ENCODE data around the gene AVP.

AVP gene

DNA sequence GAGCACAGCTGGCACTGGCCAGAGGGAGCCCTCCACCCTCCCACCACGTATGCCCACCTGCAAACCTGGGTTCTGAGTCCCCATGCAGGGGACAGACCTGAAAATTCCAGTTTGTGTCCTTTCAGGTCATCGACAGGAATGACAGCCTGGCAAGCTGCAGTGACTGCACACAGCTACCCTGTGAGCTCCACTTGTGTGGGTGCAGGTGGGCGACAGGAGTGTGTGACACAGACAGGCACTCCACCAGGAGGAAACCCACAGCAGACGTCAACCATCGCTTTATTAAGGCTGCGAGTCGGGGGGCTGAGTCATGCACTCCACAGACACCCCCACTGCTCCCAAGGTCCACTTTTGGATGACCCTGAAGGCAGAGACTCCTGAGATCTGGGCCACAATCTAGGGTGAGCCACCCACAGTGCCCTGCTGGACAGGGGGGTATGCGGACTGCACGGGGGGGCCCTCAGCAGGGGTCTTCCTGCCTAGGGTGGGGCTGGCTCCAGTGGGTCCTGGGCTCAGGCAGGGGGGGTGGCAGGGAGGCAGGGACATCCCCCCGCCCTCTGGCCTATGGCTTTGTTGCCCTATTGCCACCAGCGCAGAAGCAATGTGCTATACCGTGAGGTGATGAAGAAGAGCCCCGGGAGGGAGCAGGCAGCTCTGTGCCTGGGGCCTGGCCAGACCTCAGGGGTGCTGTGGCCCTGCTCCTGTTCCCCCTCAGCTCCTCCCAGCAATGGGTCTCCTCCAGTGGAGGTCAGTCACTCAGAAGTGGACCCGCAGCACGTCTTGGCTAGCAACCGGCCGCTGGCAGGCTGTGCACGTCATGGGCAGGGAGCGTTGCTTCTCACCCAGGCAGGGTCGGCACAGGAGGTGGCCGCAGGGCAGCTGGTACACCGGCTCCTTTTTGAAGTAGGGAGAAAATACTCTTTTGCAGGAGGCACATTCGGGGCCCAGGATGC, 25.1 kb upstream of the AVP start:
- no peak for DNase-seq (ENCODE audit: low read depth in 4 of 4, low spot score in 1 of 4)

DNA sequence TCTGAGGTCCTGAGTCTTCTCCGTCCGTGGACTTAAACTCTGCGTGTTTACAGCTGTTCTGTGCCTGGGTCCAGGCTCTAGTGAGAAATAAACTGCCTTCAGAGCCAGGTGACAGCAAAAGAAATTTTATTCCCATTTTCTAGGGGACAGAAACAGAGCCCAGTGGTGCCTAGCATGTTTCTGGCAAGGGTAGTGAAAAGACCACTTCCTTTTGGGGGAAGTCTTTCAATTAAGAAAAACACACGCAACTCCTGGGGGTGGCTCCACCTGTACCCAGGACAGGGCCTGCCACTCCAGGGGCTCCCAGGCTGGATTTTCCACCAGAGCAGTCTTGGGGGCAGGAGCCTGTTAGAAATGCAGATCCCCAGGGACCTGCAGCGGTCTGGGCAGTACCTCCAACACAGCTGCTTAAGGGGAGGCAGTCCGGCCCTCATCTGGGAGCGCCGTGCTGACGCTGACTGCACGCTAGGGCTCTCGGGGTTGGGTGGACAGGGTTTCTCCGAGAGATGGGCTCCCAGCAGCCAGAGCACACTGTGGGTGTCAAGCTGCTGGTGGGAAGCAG, 23.0 kb upstream of the AVP start:
- DNase-seq (ENCODE audit: low read depth in 4 of 4, low spot score in 1 of 4), result no peak

DNA sequence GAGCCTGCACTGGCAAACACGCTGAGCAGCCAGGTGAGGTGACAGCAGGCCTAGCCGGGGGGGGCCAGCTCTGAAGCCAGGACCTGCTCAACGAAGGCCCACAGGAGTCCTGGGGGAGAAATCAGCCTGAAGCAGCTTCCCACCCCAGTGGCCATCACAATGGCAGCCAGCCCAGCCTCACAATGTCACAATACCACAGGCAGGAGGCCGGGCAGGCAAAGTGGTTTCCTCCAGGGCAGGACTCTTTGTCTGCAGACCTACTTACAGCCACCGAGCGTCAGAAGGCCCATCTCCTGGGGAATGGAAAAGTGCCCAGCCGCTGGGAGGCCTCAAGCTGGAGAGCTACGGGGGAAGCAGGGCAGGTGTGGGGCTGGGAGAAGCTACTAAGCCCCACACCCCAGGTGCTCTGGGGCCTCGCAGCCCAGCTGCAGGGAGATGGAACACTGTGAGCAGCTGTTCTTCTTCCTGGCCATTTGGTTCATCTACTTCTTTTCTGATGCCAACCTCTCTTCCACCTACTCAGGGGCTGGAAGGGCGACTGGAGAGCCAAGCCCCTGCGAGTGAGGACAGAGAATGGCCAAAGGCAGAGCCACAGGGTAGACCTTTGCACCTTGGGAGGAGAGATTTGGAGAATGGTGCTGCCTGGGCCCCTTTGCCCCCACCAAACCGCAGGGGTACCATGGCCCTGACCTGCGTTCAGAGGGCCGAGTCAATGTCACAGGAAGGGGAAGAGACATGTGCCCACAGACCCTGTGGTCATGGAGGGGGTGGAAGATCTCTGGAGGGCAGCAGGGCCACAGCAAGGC, 22.3 kb upstream of the AVP start:
- no peak for DNase-seq (ENCODE audit: low read depth in 4 of 4, low spot score in 1 of 4)

DNA sequence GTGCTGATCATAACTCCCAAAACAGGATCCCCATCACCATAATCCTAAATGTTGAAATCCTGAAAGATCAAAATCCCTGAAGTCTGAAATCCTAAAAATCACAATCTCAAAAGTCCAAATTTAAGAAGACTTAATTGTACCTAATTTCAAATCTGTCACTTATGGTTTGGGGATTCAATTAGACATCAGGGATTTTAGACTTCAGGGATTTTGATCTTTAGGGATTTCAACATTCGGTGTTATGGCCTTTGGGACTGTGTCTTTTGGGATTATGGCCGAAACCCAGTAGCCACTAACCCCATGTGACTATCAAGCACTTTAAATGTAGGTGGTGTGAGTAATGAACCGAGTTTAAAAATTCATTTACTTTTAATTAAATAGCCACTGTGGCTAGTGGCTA, 21.7 kb upstream of the AVP start:
- no peak for DNase-seq (ENCODE audit: low read depth in 4 of 4, low spot score in 1 of 4)

DNA sequence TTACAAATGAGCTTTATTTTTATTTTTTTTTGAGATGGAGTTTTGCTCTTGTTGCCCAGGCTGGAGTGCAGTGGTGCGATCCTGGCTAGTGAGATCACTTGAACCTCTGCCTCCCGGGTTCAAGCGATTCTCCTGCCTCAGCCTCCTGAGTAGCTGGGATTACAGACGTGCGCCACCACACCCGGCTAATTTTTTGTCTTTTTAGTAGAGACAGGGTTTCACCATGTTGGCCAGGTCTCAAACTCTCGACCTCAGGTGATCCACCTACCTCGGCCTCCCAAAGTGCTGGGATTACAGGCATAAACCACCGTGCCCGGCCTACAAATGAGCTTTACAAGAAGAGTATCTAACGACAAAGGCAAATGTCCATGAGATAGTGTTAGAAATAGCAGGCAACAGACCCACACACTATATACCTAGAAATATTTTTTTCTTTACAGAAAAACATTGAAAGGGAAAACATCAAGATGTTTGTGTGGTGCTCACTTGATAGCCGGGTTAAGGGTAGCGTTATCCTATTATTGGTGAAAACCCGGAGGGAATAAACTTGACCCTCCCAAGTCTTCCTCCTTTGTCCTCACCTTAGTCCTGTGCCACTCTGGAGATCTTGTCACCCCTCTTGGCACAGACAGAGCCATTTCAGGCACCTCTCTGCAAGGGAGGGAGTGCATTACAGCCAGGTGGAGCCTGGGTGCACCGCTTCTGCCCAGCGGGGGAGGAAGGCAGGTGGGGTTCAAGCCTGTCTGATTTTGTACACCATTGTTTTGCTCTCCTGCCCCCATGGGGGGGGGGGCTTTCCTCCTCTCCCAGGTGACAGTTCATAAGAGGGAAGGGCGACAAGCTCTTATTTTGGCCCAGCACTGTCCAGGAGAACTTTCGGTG, 21.0 kb upstream of the AVP start:
- DNase-seq (ENCODE audit: low read depth in 4 of 4, low spot score in 1 of 4), result no peak

DNA sequence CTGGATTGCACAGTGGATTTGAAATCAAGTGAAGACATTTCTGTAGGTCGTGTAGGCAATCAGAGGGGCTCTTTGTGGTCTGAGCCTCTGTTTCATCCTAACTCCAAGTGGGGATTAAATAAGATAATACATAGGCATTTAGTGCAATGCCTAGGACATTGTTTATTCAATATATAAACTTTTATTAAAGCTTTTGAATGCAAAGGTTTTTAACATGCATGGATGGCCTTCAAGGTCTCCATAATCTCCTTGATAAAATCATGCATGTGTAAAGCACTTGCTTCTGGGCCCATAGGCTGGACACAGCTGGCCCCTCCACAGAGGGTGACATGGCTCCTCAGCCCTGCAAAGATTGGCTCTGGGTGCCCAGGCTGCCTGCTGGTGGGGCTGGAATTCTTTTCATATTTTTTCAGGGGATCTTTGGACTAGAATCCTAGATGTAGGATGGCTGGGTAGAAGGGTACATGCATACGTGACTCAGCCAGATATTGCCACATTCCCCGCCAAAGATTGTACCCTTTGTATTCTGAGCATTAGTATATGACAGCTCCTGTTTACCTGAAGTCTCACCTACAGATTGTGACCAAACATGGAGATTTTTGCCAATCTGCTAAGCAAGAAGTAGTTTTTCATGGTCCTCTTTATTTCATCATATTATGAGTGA, 19.0 kb upstream of the AVP start:
- no peak for DNase-seq (ENCODE audit: low read depth in 4 of 4, low spot score in 1 of 4)

DNA sequence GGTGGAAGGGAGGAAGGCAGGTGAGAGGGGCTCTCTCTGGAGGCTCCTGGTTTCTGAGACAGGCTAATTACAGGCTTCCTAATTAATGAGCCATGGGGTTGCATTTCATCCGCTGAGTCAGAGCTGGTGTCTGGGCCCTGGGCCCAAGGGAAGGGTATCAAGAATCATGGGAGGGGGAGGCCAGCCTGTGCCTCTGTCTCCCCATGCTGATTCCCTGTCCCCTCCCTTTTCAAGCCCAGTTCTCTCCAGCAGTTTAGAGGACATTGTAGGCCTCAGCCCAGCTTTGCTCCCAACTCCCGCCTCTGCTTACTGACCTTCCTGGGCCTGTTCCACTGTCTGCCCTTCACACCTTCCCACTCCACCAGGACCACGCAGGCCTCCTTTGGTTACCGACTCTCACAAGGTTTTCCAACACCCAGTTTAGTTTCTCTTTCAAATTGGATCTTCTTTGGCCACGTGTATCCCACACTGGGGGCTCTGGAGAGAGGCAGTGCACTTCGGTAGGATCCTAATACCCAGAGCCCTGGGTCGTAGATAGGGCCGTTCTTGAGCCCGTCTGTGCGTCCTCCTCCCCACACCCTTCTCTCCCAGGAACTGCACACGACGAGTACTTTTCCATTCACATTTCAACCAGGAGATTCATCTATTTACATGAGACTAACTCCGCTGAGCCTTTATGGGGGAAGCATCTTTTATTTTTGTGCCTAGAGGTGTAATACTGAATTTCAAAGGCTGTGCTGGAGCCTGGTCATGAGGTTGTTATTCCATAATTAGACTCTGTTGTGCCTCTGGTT, 18.2 kb upstream of the AVP start:
- DNase-seq (ENCODE audit: low read depth in 4 of 4, low spot score in 1 of 4), result no peak

DNA sequence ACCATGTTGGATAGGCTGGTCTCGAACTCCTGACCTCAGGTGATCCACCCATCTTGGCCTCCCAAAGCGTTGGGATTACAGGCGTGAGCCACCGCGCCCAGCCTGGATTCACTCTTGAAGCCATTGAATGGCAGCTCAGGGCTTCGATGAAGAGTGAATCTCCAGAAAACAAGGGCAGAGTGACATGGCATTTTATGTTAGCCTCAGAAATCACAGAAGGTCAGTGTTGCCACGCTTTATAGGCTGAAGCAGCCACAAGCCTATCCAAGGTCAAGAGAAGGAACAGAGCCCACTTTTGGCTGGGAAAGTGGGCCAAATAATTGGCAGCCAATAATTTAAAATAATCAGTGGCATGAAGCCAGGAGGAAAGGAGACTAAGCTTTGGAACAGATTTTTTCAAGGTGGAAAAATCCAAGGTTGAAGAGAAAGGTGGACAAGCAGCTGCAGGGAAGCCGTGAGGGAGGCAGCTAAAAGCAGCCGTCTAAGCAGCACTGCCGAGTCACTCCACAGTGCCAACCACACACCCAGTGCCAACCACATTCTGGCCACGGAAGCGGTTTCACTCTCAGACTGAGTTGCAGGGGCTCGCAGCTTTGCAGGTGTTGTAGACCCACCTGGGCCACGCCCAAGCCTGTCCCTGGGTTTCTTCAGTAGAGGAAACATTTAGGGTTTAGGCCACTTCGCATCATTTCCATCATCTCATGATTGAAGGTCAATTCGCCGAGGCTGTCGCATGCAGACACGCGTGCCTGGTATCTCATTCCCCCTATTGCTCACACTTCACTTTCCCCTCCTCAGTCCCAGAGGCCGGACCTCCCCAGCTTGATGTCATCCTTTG, 17.4 kb upstream of the AVP start:
- DNase-seq (ENCODE audit: low read depth in 4 of 4, low spot score in 1 of 4), result peak in 2 of 4 experiments; percentile 32 to 40

DNA sequence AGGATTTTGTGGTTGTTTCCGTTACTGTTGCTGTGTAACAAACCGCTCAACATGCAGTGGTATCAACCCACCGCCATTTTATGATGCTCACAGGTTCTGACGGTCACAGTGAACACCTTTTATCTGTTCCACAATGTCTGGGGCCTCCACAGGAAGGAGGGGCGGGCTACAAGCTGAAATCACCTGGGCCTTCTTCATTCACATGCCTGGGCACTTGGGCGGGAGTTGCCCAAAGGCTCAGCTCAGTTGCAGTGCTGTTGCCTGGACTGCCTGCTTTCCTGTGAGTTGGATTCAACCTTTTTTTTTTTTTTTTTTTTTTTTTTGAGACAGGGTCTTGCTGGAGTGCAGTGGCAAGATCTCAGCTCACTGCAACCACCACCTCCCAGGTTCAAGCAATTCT, 16.7 kb upstream of the AVP start:
- DNase-seq (ENCODE audit: low read depth in 4 of 4, low spot score in 1 of 4), result no peak

DNA sequence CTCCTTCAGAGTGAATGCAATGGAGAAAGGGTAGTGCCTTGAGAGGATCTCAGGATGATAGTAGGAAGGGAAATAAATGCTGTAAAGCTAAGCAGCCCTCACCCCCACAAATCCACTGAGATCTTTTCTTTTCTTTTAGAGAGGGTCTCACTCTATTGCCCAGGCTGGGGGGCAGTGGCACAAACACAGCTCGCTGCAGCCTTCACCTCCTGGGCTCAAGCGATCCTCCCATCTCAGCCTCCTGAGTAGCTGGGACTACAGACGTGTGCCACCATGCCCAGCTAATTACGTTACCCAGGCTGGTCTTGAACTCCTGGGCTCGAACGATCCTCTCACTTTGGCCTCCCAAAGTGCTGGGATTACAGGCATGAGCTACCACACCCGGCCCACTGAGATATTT, 16.0 kb upstream of the AVP start:
- no peak for DNase-seq (ENCODE audit: low read depth in 4 of 4, low spot score in 1 of 4)

DNA sequence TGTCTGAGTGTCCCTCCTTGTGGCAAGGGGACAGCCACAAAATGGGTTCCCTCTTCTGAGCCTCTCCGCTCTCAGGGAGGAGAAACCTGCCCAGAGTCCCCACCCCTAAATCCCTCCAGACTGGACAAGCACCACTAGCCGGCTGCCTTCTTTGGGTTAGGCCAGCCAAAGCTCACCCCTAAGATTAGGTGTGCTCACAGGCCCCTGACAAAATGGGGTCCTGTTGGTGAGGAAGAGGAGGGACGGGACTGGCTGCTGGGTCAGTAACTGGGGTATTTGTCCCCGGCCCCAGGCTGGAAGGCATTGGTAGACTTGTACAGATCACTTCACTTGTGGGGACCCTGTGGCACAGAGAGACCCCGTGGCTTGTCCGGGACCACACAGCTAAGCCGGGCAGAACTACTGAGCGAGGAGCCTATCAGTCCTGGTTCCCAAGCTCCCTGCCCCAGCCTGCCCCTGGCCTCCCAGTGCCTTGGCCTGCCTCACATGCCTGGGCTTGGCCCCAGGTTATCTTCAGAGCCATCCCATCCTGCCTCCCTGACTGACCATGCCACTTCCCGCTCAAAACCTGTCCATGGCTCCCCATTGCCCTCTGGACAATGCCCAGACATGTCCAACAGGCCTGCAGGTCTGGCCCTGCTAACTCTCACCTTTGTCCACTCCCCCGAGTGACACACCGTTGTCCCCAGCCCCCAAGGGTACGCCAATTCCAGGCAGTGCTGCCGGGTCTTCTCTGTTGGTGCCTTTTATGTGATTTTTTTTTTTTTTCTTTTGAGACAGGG, 10.5 kb upstream of the AVP start:
- no peak for DNase-seq (ENCODE audit: low read depth in 4 of 4, low spot score in 1 of 4)

DNA sequence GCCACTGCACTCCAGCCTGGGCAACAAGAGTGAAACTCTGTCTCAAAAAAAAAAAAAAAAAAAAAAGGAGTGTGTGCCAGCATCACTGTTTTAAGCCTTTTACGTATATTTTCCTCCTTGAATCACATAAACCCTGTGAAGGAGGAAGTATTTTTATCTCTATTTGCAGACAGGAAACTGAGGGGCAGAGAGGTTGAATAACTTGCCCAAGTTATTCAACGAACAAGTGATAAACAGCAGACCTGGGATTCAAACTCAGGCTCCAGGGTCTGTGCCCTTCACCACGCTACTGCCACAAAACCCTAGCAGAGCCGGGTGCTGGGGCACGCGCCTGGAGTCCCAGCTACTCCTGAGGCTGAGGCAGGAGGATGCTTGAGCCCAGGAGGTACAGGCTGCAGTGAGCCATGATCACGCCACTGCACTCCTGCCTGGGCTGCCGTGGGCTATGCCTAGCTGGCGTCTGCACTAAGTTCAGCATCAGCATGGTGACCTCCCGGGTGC, 9.4 kb upstream of the AVP start:
- DNase-seq (ENCODE audit: low read depth in 4 of 4, low spot score in 1 of 4), result no peak

DNA sequence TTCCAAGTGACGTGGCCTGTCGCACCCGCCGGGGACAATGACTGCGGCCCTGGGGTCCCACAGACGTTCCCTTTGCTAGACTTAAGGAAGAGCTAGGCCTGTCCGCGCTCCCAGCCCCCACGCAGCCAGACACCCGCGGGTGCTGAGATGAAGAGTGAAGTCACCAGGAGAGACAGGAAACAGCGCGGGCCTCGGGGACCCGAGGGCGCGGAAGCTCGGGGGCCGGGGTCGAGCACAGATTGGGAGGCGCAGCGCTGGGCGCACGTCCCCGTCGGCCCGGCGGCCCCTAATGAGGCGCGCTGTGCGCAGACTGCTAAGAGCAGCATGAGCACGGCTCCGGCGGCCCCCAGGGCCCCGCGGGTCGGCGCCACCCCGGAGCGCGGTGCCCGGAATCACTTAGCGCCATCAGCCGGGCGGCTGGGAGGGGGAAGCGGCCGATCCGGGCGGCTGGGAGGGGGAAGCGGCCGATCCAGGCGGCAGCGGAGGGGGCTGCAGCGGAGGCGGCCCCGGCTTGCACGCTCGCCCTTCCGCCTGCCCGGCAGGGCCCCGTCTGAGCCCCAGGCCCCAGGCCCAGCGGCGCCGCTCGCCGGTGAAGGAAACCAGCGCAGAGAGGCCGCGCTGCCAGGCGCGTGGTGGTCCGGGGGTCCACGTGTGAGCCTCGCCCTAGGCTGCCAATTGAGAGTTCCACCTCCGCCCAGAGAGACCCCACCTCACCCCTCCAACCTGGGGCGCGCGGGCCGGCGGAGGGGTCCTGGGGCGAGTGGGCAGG, 8.3 kb upstream of the AVP start:
- DNase-seq (ENCODE audit: low read depth in 4 of 4, low spot score in 1 of 4), result peak in 1 of 4 experiments; percentile 32

DNA sequence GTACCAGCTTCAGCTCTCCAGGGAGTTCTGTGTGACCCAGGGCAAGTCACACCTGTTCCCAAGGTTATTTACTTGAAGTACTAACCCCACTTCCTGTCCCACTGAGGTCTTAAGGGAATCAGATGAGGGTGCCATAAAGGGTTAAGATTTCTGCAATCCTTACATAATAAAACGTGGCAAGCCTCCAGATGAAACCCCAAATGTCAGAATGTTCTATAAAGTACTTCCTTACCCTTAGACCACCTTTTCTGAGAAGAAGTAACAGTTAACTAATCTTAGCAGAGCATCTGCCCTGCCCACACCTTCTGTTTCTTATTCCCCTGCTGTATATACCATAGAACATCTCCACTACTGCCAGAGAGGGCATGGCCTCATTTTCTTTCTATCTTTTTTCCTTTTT, 6.0 kb upstream of the AVP start:
- DNase-seq (ENCODE audit: low read depth in 4 of 4, low spot score in 1 of 4), result no peak

DNA sequence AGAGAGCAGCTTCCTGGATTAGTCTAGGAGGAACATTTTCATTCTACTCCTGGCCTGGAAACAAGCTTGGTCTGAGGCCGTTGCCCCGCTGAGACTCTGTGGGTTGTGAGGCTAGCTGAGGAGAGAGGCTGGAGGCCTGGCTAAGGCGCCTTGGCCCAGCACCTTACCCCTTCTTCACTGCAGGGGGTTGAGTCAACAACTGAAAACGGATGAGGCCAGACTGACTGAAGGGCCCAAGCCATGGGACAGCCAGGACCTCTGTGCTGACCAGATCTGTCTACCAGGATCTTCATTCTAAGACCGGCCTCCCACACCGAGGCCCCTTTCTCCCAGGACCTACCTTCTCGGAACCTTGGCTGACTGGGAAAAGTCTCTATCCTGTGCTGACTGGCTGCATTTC, 3.5 kb upstream of the AVP start:
- no peak for DNase-seq (ENCODE audit: low read depth in 4 of 4, low spot score in 1 of 4)

DNA sequence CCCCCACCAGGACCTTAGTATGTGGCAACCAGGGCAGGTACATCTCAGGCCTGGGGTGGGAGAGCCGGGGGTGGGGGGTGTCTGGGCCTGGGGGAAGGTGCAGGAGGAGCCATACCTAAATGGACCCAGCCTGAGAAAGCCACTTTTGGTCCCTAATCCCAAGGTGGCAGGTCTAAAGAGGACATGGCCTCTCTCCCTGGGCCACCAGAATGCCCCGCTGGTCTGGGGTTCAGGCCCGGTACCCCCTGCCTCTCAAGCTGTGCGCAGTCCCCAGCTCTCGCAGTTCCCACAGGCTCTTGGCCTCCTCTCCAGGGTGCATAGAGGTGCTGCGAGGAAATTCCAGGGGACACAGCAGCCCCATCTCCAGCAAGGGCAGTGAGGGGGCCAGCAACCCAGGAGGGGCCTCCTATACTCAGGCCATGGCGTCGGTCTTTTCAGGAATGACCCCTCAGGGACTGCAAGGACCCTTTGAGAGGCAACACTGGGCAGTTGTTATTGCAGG, 1.1 kb upstream of the AVP start:
- no peak for DNase-seq (ENCODE audit: low read depth in 4 of 4, low spot score in 1 of 4)

DNA sequence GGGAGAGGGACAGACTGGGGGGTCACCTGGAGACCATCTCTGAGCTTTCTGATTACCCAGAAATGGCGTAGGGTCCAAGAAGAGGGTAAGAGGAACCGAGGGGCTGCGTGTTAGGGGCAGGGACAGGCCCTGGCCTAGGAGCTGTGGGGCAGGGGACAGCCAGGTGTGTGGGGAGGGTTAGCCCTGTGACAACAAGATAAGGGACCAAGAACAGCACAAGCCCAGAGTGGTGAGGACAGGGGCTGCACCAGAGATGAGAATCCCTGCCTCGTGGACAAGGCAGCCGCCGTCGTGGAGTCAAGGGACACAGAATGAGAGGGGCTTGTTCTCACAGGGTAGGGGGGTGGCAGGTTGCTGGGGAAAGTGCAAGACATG, 449 bp upstream of the AVP start:
- DNase-seq (ENCODE audit: low read depth in 4 of 4, low spot score in 1 of 4), result no peak
